Endometrium (tissue), 2 donors: ENCODE measurements around the gene C1orf52.

Source experiments
- FAIRE-seq: peaks from 2 replicates; lab custom pipeline; 2012; peaks lifted over from hg19 to GRCh38; lab: Jason Lieb, UNC
- donor health status: control.
- donor health status: control.

The C1orf52 gene

GRCh38 chr1:85259118-85259911 lies at the start of gene C1orf52:
C1orf52 (minus strand) TSS chr1:85259662; CDS start chr1:85259633, 29 bp downstream.
- peak; percentile 41 for FAIRE-seq

- no peak for FAIRE-seq
Measured at GRCh38 chr1:85308833-85309350, 49.4 kb upstream of the C1orf52 start.

- FAIRE-seq: peak; percentile 79
Measured at GRCh38 chr1:85307987-85308832, 48.7 kb upstream of the C1orf52 start.

- no peak for FAIRE-seq
Measured at GRCh38 chr1:85306236-85306635, 46.8 kb upstream of the C1orf52 start.

GRCh38 chr1:85303440-85304162 lies 44.1 kb upstream of the C1orf52 start:
- FAIRE-seq: no peak

- no peak for FAIRE-seq
Measured at GRCh38 chr1:85300140-85300539, 40.7 kb upstream of the C1orf52 start.

GRCh38 chr1:85297855-85298629 lies 38.6 kb upstream of the C1orf52 start:
- peak; percentile 98 for FAIRE-seq

GRCh38 chr1:85297538-85297854 lies 38.0 kb upstream of the C1orf52 start:
- FAIRE-seq: no peak

- FAIRE-seq: no peak
Measured at GRCh38 chr1:85296980-85297379, 37.5 kb upstream of the C1orf52 start.

GRCh38 chr1:85295654-85296053 lies 36.2 kb upstream of the C1orf52 start:
- no peak for FAIRE-seq

- FAIRE-seq: no peak
Measured at GRCh38 chr1:85295006-85295431, 35.6 kb upstream of the C1orf52 start.

- no peak for FAIRE-seq
Measured at GRCh38 chr1:85290826-85291225, 31.4 kb upstream of the C1orf52 start.

GRCh38 chr1:85289848-85290335 lies 30.4 kb upstream of the C1orf52 start:
- FAIRE-seq: no peak

- no peak for FAIRE-seq
Measured at GRCh38 chr1:85289207-85289847, 29.9 kb upstream of the C1orf52 start.

GRCh38 chr1:85284202-85284601 lies 24.7 kb upstream of the C1orf52 start:
- FAIRE-seq: no peak

GRCh38 chr1:85283475-85284199 lies 24.2 kb upstream of the C1orf52 start:
- FAIRE-seq: no peak

- no peak for FAIRE-seq
Measured at GRCh38 chr1:85282424-85282823, 23.0 kb upstream of the C1orf52 start.

- FAIRE-seq: no peak
Measured at GRCh38 chr1:85280636-85281035, 21.2 kb upstream of the C1orf52 start.

GRCh38 chr1:85279458-85280080 lies 20.1 kb upstream of the C1orf52 start:
- no peak for FAIRE-seq

- no peak for FAIRE-seq
Measured at GRCh38 chr1:85278853-85279314, 19.4 kb upstream of the C1orf52 start.
